ENCODE measurements around the gene L1TD1. TPM values are rescaled to one million over a fixed set of nuclear protein-coding genes. Genes with fewer than 3 reads are reported as not detected.
A peak's percentile ranks its signal among the peaks of the same experiment; 100 is the strongest.

L1TD1 gene
- total and polyA plus RNA-seq, 2 of the 13 experiments (the other 11 are each of a cell fraction or from before 2014, with no cell fraction given): not detected

DNA sequence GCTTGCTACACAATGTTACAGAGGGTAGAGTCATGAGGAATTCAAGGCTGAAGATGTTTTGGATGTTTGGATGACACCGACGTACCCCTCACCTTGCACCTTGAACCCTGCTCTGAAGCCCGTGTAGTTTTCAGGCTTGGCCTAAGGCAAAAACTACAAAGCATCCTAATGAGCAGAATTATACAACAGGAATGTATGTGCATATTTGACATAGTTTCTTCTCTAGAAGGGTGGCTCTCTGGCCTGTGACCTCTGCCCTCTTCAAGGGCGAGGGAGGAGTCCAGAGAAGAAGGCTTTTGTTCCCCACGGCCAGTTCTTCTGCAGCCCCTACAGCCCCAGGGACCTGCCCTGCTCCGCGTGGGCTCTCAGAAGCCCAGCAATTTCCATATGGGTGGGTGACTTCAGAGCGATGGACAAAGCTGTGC, 43.3 kb downstream of the L1TD1 start (continued):
- TF ChIP-seq, protein P1, sequence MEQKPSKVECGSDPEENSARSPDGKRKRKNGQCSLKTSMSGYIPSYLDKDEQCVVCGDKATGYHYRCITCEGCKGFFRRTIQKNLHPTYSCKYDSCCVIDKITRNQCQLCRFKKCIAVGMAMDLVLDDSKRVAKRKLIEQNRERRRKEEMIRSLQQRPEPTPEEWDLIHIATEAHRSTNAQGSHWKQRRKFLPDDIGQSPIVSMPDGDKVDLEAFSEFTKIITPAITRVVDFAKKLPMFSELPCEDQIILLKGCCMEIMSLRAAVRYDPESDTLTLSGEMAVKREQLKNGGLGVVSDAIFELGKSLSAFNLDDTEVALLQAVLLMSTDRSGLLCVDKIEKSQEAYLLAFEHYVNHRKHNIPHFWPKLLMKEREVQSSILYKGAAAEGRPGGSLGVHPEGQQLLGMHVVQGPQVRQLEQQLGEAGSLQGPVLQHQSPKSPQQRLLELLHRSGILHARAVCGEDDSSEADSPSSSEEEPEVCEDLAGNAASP (CRISPR knock-in tag; IDR thresholded peaks at IDR 0.05; ENCODE audit: borderline replicate concordance): peak; percentile 59; the same call in 1 of the 2 replicates
- TF ChIP-seq ZSCAN31 (CRISPR knock-in tag; IDR thresholded peaks at IDR 0.05; ENCODE audit: low read depth) (peak; percentile 44; the same call in 1 of the 2 replicates), MAFF (IDR thresholded peaks at IDR 0.05; ENCODE audit: low read depth, low read length) (peak; percentile 42; the same call in 1 of the 2 replicates), ZNF703 (CRISPR knock-in tag; IDR thresholded peaks at IDR 0.05; ENCODE audit: borderline replicate concordance) (no peak), RXRB (CRISPR knock-in tag; IDR thresholded peaks at IDR 0.05; ENCODE audit: borderline replicate concordance) (peak; percentile 91), EP300 (IDR thresholded peaks at IDR 0.05; ENCODE audit: low read depth in 2 of 2, low read length in 2 of 2) (peak; percentile 75 to 91; a peak in 3 of 4 replicates), EP300 (CRISPR knock-in tag; IDR thresholded peaks at IDR 0.05; ENCODE audit: borderline replicate concordance) (peak; percentile 92), RFX1 (IDR thresholded peaks at IDR 0.05) (no peak), YY1 (IDR thresholded peaks at IDR 0.05; ENCODE audit: insufficient read depth, insufficient replicate concordance, low read depth, low read length) (no peak), NFE2L1 (CRISPR knock-in tag; IDR thresholded peaks at IDR 0.05; ENCODE audit: borderline replicate concordance) (no peak), SRSF4 (IDR thresholded peaks at IDR 0.05; ENCODE audit: low read depth, low read length, poor library complexity, severe bottlenecking) (no peak), ZSCAN9 (CRISPR knock-in tag; IDR thresholded peaks at IDR 0.05; ENCODE audit: borderline replicate concordance) (no peak; the same call in 1 of the 2 replicates), REPIN1 (CRISPR knock-in tag; IDR thresholded peaks at IDR 0.05; ENCODE audit: borderline replicate concordance, low read depth) (peak; percentile 51; the same call in 1 of the 2 replicates), RARG (CRISPR knock-in tag; IDR thresholded peaks at IDR 0.05; ENCODE audit: low read depth) (no peak), TP53 (CRISPR knock-in tag; conservative IDR thresholded peaks at IDR 0.05) (no peak), SOX5 (CRISPR knock-in tag; IDR thresholded peaks at IDR 0.05; ENCODE audit: borderline replicate concordance) (peak; percentile 93; the same call in 1 of the 2 replicates), ZEB1 (IDR thresholded peaks at IDR 0.05; ENCODE audit: insufficient replicate concordance, low read depth) (no peak), PAF1 (CRISPR knock-in tag; IDR thresholded peaks at IDR 0.05) (no peak), ZNF782 (CRISPR knock-in tag; IDR thresholded peaks at IDR 0.05; ENCODE audit: borderline replicate concordance) (no peak), ZNF780A (CRISPR knock-in tag; IDR thresholded peaks at IDR 0.05) (no peak), ZNF792 (CRISPR knock-in tag; IDR thresholded peaks at IDR 0.05) (peak; percentile 65; the same call in 1 of the 2 replicates), ZNF788 (CRISPR knock-in tag; IDR thresholded peaks at IDR 0.05; ENCODE audit: borderline replicate concordance) (peak; percentile 64; the same call in 1 of the 2 replicates), HIVEP1 (CRISPR knock-in tag; IDR thresholded peaks at IDR 0.05) (no peak), ZMYM2 (CRISPR knock-in tag; IDR thresholded peaks at IDR 0.05) (0 out of 2 replicates have a peak, but pooled peaks have one; percentile 41)
- TF ChIP-seq, protein P2, sequence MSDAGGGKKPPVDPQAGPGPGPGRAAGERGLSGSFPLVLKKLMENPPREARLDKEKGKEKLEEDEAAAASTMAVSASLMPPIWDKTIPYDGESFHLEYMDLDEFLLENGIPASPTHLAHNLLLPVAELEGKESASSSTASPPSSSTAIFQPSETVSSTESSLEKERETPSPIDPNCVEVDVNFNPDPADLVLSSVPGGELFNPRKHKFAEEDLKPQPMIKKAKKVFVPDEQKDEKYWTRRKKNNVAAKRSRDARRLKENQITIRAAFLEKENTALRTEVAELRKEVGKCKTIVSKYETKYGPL (CRISPR knock-in tag; IDR thresholded peaks at IDR 0.05): peak; percentile 95
- TF ChIP-seq, protein P3, sequence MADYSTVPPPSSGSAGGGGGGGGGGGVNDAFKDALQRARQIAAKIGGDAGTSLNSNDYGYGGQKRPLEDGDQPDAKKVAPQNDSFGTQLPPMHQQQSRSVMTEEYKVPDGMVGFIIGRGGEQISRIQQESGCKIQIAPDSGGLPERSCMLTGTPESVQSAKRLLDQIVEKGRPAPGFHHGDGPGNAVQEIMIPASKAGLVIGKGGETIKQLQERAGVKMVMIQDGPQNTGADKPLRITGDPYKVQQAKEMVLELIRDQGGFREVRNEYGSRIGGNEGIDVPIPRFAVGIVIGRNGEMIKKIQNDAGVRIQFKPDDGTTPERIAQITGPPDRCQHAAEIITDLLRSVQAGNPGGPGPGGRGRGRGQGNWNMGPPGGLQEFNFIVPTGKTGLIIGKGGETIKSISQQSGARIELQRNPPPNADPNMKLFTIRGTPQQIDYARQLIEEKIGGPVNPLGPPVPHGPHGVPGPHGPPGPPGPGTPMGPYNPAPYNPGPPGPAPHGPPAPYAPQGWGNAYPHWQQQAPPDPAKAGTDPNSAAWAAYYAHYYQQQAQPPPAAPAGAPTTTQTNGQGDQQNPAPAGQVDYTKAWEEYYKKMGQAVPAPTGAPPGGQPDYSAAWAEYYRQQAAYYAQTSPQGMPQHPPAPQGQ (CRISPR knock-in tag; IDR thresholded peaks at IDR 0.05; ENCODE audit: borderline replicate concordance): no peak
- TF ChIP-seq, protein P4, sequence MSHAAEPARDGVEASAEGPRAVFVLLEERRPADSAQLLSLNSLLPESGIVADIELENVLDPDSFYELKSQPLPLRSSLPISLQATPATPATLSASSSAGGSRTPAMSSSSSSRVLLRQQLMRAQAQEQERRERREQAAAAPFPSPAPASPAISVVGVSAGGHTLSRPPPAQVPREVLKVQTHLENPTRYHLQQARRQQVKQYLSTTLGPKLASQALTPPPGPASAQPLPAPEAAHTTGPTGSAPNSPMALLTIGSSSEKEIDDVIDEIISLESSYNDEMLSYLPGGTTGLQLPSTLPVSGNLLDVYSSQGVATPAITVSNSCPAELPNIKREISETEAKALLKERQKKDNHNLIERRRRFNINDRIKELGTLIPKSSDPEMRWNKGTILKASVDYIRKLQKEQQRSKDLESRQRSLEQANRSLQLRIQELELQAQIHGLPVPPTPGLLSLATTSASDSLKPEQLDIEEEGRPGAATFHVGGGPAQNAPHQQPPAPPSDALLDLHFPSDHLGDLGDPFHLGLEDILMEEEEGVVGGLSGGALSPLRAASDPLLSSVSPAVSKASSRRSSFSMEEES (CRISPR knock-in tag; IDR thresholded peaks at IDR 0.05): peak; percentile 79; the same call in 1 of the 2 replicates
